Renal cortex interstitium (tissue), 3 donors: ENCODE measurements around the gene LIMA1. TPM values are rescaled to one million over a fixed set of nuclear protein-coding genes. Genes with fewer than 3 reads are reported as not detected.

Source experiments
- polyA plus RNA-seq, 3 donors: library from polyadenylated mRNA; unstranded; fragments of 120-200 nt; gene quantifications; one replicate each; pipeline ENCODE4 v1.2.1, GENCODE V29; 2013; ENCODE audit not compliant: insufficient read length in 3 of 3

Gene LIMA1
- polyA plus RNA-seq, 3 donors: 76.3 to 97.0 (median 83.8) TPM

Other genes starting within 250 kb of the LIMA1 start
- gene ASIC1, start 225.9 kb downstream of the LIMA1 start, polyA plus RNA-seq: 1 to 10 TPM; 4.5 to 5.3 (median 5.1) TPM
- gene SMARCD1, start 198.2 kb downstream of the LIMA1 start, polyA plus RNA-seq: 100 to 1,000 TPM; 177 to 189 (median 184) TPM
- 10 to 100 TPM; 57.2 to 83.3 (median 65.6) TPM for gene GPD1, start 179.5 kb downstream of the LIMA1 start, polyA plus RNA-seq
- 10 to 100 TPM; 43.8 to 54.7 (median 52.8) TPM for gene COX14, start 171.3 kb downstream of the LIMA1 start, polyA plus RNA-seq
- gene CERS5, start 116.2 kb downstream of the LIMA1 start, polyA plus RNA-seq: 10 to 100 TPM; 71.0 to 83.0 (median 80.7) TPM
- under 1 TPM; 0.14 to 0.56 (median 0.25) TPM for gene FAM186A, start 113.1 kb upstream of the LIMA1 start, polyA plus RNA-seq
- 10 to 100 TPM; 37.2 to 46.4 (median 45.4) TPM for gene LARP4, start 117.4 kb upstream of the LIMA1 start, polyA plus RNA-seq
- gene DIP2B, start 221.5 kb upstream of the LIMA1 start, polyA plus RNA-seq: 10 to 100 TPM; 23.5 to 25.9 (median 23.9) TPM